Small intestine (tissue), 7 donors: ENCODE results near the gene TMEM170A. TPM values are rescaled to one million over a fixed set of nuclear protein-coding genes. Genes with fewer than 3 reads are reported as not detected.
A peak's percentile ranks its signal among the peaks of the same experiment; 100 is the strongest.
"Not testable (repeated sequence)": the region's sequence is repeated elsewhere in the genome, so short reads cannot be mapped to it uniquely, and the experiment has no call there.

Source experiments
- DNase-seq, 2 donors: peaks; one replicate each; pipeline versions ENCODE4 v3.0.0 to v3.0.0-alpha.2; 2013
- FAIRE-seq: peaks from 2 replicates; lab custom pipeline; 2012; peaks lifted over from hg19 to GRCh38; lab: Jason Lieb, UNC
- H3K27ac ChIP-seq, 3 donors: one replicate each; pipeline ENCODE4 v1.5.1; 2013; ENCODE audit warnings: low read length in 2 of 3, mild to moderate bottlenecking in 2 of 3, control low read depth in 1 of 3, inconsistent platforms in 1 of 3, low read depth in 1 of 3, moderate library complexity in 1 of 3
- H3K27me3 ChIP-seq, 3 donors: one replicate each; pipeline ENCODE4 v1.6.1; 2013; ENCODE audit warnings: low read length in 3 of 3, inconsistent platforms in 1 of 3; ENCODE audit not compliant: control insufficient read depth in 3 of 3, insufficient read depth in 3 of 3
- H3K36me3 ChIP-seq, 3 donors: one replicate each; pipeline ENCODE4 v1.6.1; 2013; ENCODE audit warnings: low read length in 3 of 3, inconsistent platforms in 1 of 3, low read depth in 1 of 3, mild to moderate bottlenecking in 1 of 3, moderate library complexity in 1 of 3; ENCODE audit not compliant: control insufficient read depth in 3 of 3, insufficient read depth in 2 of 3
- H3K4me1 ChIP-seq, 3 donors: one replicate each; pipeline ENCODE4 v1.6.1; 2013; ENCODE audit warnings: low read length in 2 of 3, inconsistent platforms in 1 of 3, low read depth in 1 of 3, mild to moderate bottlenecking in 1 of 3, moderate library complexity in 1 of 3; ENCODE audit not compliant: control insufficient read depth in 3 of 3, insufficient read depth in 2 of 3
- H3K4me3 ChIP-seq, 3 donors: one replicate each; pipeline ENCODE4 v1.5.1; 2013; ENCODE audit warnings: low read length in 3 of 3, control low read depth in 1 of 3, inconsistent platforms in 1 of 3, low read depth in 1 of 3, mild to moderate bottlenecking in 1 of 3, moderate library complexity in 1 of 3
- H3K9me3 ChIP-seq, 2 donors: one replicate each; pipeline ENCODE4 v1.6.1; 2013; ENCODE audit warnings: low read depth in 1 of 2, low read length in 1 of 2; ENCODE audit not compliant: control insufficient read depth in 2 of 2, insufficient read depth in 1 of 2
- WGBS, 3 donors: extraction: QIAGEN DNeasy Blood & Tissue Kit; methylation state at CpG; one replicate each; pipeline ENCODE4 v1.1.7; 2013; 5-methylcytosine and 5-hydroxymethylcytosine counted together
- polyA plus RNA-seq, 4 donors: library from polyadenylated mRNA; stranded (reverse) in 3 of 4; unstranded in 1 of 4; fragments of 200-250 nt in 3 of 4; fragments of 120-200 nt in 1 of 4; gene quantifications; one replicate each; pipeline versions ENCODE4 v1.2.1 to v1.2.3, GENCODE V29; 2013
- donor health status: healthy with polysubstance abuse.
- donor health status: control.
- donor health status: control.
- donor health status: Bipolar disorder and iron deficiency.
- donor health status: healthy.

The TMEM170A gene
- polyA plus RNA-seq, 4 donors: 9.6 to 50.9 (median 15.5) TPM

GRCh38 chr16:75477680-75478473 is 13.4 kb upstream of the TMEM170A start:
- no peak for DNase-seq
- FAIRE-seq: no peak
- H3K9me3 ChIP-seq: no peaks in the 10 kb centered on the region
- WGBS, 3 donors: 14 to 50% (median 45%) methylated on average over 4 of the region's 4 CpGs
- H3K4me3 ChIP-seq: no peak overlapping the region
- no peak overlapping the region for H3K27ac ChIP-seq
- H3K36me3 ChIP-seq: no peaks in the 10 kb centered on the region
- H3K27me3 ChIP-seq: no peaks in the 10 kb centered on the region
- H3K4me1 ChIP-seq: no peaks in the 10 kb centered on the region

GRCh38 chr16:75476817-75477216 is 12.3 kb upstream of the TMEM170A start:
- DNase-seq (no peak), FAIRE-seq (no peak)
- H3K4me3 ChIP-seq: no peak overlapping the region
- H3K4me1 ChIP-seq: no peaks in the 10 kb centered on the region
- 85 to 91% (median 87%) methylated on average over 8 of the region's 8 CpGs for WGBS, 3 donors
- no peaks in the 10 kb centered on the region for H3K27me3 ChIP-seq
- H3K36me3 ChIP-seq: peaks cover 0 to 2% (median 0%) of the 10 kb centered on the region in 3 donors
- no peak overlapping the region for H3K27ac ChIP-seq
- no peaks in the 10 kb centered on the region for H3K9me3 ChIP-seq

DNA sequence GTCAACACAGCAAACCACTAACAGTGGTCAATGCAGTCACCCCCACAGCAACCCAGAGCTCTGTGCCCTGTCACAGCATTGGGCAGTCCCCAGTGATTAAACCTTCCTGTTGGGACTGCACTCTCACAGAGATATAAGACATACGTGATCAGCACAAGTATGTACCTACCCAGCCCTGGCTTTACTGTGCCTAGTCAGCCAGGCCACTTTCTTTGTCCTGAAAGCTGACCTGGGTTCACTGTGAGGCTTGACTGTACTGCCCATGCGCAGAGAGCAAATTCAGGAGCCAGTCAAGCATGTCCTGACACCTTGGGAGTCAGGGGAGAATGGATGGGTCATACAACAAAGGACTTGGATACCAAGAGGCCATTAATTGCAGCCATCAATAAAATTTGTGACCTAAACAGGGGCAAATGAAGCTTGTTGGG is 10.9 kb upstream of the TMEM170A start:
- no peak overlapping the region for H3K27ac ChIP-seq
- FAIRE-seq (no peak), DNase-seq (no peak)
- H3K36me3 ChIP-seq: peaks cover 0 to 2% (median 0%) of the 10 kb centered on the region in 3 donors
- no peaks in the 10 kb centered on the region for H3K9me3 ChIP-seq
- WGBS, 3 donors: 91 to 94% (median 93%) methylated on average over 2 of the region's 2 CpGs
- H3K27me3 ChIP-seq: no peaks in the 10 kb centered on the region
- no peak overlapping the region for H3K4me3 ChIP-seq
- H3K4me1 ChIP-seq: no peaks in the 10 kb centered on the region

GRCh38 chr16:75472908-75473877 is 8.7 kb upstream of the TMEM170A start:
- 95 to 96% (median 95%) methylated on average over 17 of the region's 17 CpGs for WGBS, 3 donors
- Histone ChIP-seq H3K9me3 (no peaks in the 10 kb centered on the region), H3K27me3 (no peaks in the 10 kb centered on the region), H3K4me3 (no peak overlapping the region), H3K4me1 (no peaks in the 10 kb centered on the region), H3K27ac (no peak overlapping the region), H3K36me3 (peaks cover 0 to 2% (median 0%) of the 10 kb centered on the region in 3 donors)
- DNase-seq (no peak), FAIRE-seq (no peak)

- FAIRE-seq (no peak), DNase-seq (peak; percentile 77)
- Histone ChIP-seq H3K9me3 (no peaks in the 10 kb centered on the region), H3K27ac (no peak overlapping the region), H3K27me3 (no peaks in the 10 kb centered on the region), H3K36me3 (peaks cover 0 to 2% (median 0%) of the 10 kb centered on the region in 3 donors), H3K4me1 (no peaks in the 10 kb centered on the region), H3K4me3 (no peak overlapping the region)
- 12 to 14% (median 13%) methylated on average over 10 of the region's 10 CpGs for WGBS, 3 donors
These were observed 7.5 kb upstream of the TMEM170A start for GRCh38 chr16:75471723-75472633.

DNA sequence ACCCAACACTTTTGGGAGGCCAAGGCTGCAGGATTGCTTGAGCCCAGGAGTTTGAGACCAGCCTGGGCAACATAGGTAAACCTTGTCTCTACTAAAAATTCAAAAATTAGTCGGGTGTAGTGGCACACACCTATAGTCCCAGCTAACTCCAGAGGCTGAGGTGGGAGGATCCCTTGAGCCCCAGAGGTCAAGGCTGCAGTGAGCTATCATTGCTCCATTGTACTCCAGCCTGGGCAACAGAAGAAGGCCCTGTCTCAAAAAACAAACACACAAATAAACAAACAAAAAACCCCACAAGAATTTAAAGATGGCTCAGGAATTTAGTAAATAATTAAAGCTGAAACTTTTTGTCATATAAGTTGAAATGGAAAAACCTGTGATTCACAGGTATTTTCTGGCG is 2.3 kb upstream of the TMEM170A start:
- Histone ChIP-seq H3K27ac (no peak overlapping the region), H3K4me1 (peaks cover 0 to 3% (median 0%) of the 10 kb centered on the region in 3 donors), H3K36me3 (no peaks in the 10 kb centered on the region), H3K4me3 (no peak overlapping the region), H3K9me3 (no peaks in the 10 kb centered on the region), H3K27me3 (no peaks in the 10 kb centered on the region)
- DNase-seq: no peak
- WGBS, 3 donors: 59 to 82% (median 68%) methylated on average over 2 of the region's 2 CpGs
- no peak for FAIRE-seq

- WGBS, 3 donors: 2 to 3% (median 2%) methylated on average over 20 to 39 of the region's 39 CpGs
- FAIRE-seq: not testable (repeated sequence)
These were observed 934 bp downstream of the TMEM170A start for GRCh38 chr16:75463389-75464121.

More at GRCh38 chr16:75463389-75464121, 934 bp downstream of the TMEM170A start:
- Histone ChIP-seq H3K4me1 (peaks cover 0 to 22% (median 5%) of the 10 kb centered on the region in 3 donors), H3K27ac (peak overlapping the region; percentile 95 to 100 (median 96)), H3K4me3 (peak overlapping the region; percentile 71 to 95 (median 92))
- not testable (repeated sequence) for H3K27me3 ChIP-seq, H3K36me3 ChIP-seq, H3K9me3 ChIP-seq
- peak; percentile 46 to 75 for DNase-seq
